ENCODE data around the gene IQSEC1. TPM values are rescaled to one million over a fixed set of nuclear protein-coding genes. Genes with fewer than 3 reads are reported as not detected.

The IQSEC1 gene
- total RNA-seq, 1 donor from 2014 or later, result 9.4 TPM

DNA sequence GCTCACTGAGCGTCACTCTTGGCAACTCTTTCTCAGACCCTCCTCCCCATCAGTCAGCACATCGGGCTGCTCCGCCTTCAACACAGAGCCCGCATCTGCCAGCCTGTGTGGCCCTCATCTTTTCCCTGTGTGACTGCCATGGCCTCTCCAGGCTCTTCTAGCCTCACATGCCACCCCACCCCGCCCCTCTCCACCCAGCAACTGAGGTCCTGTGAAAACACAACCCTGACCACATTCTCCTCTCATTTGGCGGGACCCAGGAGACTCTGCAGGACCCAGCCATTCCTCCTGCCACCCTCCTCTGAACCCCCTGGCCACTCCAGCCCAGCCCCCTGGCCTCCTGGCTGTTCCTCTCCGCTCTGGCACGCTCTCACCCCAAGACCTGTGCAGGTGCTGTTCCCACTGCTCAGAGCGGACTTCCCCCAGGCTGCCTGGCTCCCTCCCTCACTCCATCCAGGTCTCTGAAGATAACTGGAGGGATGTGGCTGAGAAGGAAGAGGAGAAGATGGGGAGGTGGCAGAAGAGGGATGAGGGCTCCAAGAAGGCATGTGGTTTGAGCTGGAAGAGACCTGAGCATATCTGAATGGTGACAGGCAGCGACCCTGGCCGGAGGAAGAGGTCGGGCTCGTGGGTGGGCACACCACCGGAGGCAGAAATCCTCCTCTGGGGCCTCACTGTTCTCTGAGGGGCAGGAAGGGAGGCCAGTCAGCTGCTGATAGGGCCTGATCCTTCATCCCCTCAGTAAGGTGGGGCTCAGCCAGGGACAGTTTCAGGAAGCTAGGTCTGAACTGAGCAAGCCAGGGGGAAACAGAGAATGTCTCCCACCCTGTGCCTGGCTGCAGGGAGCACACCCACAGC, 120.7 kb downstream of the IQSEC1 start:
- no peak for ATAC-seq

GRCh38 chr3:12948891-12949711, 124.1 kb downstream of the IQSEC1 start:
- peak; percentile 71 for ATAC-seq

DNA sequence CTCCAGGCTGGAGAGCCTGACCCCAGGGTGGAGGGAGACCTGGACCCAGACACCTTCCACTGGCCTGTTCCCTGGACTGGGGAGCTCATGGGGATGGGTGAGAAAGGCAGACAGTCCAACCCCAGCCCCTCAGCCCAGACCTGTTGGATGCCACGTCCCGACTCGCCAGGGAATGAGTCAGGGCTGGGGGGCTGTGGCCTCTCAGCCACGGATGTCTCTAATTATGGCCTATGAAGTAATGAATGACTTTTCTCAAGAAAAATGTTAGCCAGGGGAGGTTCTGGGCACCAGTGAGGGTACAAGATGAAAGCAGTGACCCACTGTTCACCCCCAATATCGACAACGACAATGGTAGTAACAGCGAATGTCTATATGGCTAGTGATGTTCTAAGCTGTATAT, 124.9 kb downstream of the IQSEC1 start:
- ATAC-seq, result no peak

- ATAC-seq, result peak; percentile 57
Observed at GRCh38 chr3:12947504-12948369, 125.5 kb downstream of the IQSEC1 start.

- peak; percentile 58 for ATAC-seq
Observed at GRCh38 chr3:12946649-12947316, 126.4 kb downstream of the IQSEC1 start.

DNA sequence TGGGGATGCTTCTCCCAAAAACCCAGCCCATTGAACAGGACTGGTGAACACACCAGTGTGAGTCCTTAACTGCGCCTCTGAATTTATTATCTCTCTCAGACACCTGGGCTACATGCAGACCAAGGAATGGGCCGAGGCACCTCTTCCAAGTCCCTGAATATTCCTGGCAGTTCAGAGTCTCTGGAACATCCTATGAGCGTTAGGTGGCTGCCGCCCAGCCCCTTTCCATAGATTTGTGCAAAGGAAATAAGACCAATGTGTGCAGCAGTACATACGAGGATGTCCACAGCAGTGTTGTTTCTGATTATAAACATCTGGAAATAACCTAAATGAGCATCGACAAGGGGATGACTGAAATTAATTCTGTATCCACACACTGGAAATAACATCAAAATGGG, 127.0 kb downstream of the IQSEC1 start:
- ATAC-seq, result no peak

DNA sequence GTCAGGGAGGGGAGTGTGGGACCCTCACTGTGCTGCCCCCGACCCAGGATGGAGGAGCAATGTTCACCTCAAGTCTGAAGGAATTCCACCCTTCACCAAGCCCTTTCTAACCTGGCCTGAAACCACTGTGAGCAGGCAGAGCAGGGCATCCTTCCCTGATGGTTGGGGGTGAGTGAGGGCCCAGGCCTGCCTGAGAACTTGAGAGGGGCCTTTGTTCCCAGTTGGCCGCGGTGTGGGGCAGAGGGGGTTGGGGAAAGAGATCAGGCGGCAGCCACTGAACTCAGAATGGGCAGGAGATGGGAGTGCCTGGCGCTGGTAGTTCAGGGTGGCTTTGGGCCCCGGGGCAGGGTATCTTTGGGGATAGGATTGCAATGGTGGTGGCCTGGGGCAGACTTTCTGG, 128.4 kb downstream of the IQSEC1 start:
- no peak for ATAC-seq

- no peak for ATAC-seq
Observed at GRCh38 chr3:12944413-12944812, 128.8 kb downstream of the IQSEC1 start.

DNA sequence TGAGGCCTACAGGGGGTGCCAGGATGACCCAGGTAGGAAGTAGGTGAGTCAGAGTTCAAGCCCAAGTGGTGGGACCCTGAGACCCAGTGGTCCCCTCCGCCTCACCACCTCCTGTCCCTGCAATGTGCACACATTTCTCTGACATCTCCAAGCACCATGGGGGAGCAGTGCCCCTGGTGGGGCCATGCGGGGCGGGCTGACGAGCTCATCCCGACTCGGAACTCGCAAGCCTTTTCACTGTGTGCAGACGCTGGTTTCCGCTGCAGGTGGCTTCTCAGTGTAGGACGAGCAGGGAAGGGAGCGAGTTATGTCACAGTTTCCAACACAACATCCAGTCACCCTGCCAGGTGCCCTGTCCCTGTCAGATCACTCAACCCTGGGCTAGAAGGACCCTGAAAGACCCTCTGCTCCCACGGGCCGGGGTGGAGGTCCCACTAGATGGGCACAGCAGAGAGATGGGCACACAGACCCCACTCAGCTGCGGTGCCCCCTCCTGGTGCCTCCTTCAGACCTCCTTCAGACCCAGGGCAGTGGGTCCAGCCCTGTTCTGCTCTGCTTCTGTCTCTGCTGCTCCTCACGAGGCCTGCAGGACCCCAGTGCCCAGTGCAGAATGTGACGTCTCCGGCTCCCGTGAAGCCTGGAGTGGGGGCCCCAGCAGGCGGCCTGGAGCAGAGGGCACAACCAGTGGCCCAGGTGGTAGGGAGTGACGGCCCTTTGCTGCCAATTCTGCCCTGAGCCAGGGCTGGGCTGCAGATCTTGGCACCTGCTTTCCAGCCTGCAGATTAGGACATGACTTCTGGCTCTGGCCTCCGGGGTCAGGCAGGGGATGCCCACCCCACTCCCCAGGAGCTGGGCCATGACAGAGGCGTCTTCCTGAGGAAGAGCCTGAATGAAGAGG, 129.9 kb downstream of the IQSEC1 start:
- no peak for ATAC-seq

GRCh38 chr3:12941495-12942023, 131.7 kb downstream of the IQSEC1 start:
- ATAC-seq, result no peak

- ATAC-seq, result no peak
Observed at GRCh38 chr3:12940854-12941253, 132.4 kb downstream of the IQSEC1 start.

- no peak for ATAC-seq
Observed at GRCh38 chr3:12939137-12939536, 134.1 kb downstream of the IQSEC1 start.

- ATAC-seq, result no peak
Observed at GRCh38 chr3:12938258-12938711, 134.9 kb downstream of the IQSEC1 start.

- ATAC-seq, result no peak
Observed at GRCh38 chr3:12935861-12936830, 137.1 kb downstream of the IQSEC1 start.

GRCh38 chr3:12935023-12935860, 138.0 kb downstream of the IQSEC1 start:
- ATAC-seq, result no peak

DNA sequence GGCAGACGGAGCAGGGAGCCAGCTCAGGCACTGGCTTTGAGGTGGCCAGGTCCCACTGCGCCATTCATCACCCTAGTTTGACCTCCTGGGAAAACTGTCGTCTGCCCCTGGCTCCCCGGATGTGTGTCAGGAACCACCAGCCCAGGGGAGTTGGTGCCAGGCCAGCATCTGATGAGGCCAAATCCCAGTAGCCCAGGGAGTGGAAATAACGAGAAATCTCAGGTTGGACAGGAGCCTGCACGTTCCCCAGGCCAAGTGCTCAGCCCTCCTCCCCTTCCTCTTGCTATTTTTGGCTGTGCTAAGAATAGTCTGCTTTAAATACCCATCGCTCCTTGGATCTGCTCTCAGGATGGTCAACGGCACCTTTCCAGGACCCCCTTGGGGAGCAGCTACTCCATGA, 138.8 kb downstream of the IQSEC1 start:
- ATAC-seq, result no peak

GRCh38 chr3:12933901-12934300, 139.3 kb downstream of the IQSEC1 start:
- no peak for ATAC-seq

DNA sequence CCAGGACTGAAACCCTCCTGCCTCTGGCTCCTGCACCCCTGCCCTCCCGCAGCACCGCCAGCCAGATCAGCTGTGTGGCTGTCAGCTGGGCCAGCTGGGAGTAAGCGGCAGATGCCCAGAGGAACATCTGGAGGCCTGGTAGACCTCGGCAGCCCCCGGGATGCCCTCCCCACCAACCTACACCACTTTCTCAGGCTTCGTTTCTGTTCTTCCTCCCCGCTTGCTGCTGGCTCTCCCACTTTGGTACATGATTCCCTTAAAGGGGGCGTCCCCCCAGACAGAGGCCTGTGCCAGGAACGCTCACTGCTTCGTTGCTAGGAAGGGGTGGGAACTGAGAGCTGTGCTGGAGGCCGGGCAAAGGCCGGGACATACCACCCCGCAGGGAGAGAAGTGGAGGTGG, 140.5 kb downstream of the IQSEC1 start:
- ATAC-seq, result no peak

- ATAC-seq, result no peak
Observed at GRCh38 chr3:12932347-12932746, 140.9 kb downstream of the IQSEC1 start.

Data from esophagus mucosa (tissue), 1 donor.